Keratinocyte (primary cell): Measurements from ENCODE around the gene DIAPH2. TPM values are rescaled to one million over a fixed set of nuclear protein-coding genes. Genes with fewer than 3 reads are reported as not detected.

Experiments used
- DNase-seq: peaks from one replicate; pipeline ENCODE4 v3.0.0-alpha.2; 2011; ENCODE audit warnings: low read depth, missing footprints, low spot score
- FAIRE-seq: peaks from 2 replicates; lab custom pipeline; 2011; peaks lifted over from hg19 to GRCh38; lab: Jason Lieb, UNC
- H2AFZ ChIP-seq: 2 replicates; pipeline ENCODE4 v1.6.0; 2012; ENCODE audit warnings: low read length, control low read depth, inconsistent platforms; ENCODE audit not compliant: control insufficient read depth
- H3K27ac ChIP-seq: 2 replicates; pipeline ENCODE4 v1.5.1; 2011; ENCODE audit warnings: low read length; ENCODE audit not compliant: control insufficient read depth, insufficient read depth
- H3K27me3 ChIP-seq: 3 replicates; pipeline ENCODE4 v1.6.0; 2011; ENCODE audit warnings: low read length; ENCODE audit not compliant: control insufficient read depth, insufficient read depth; ENCODE audit errors: extremely low read depth
- H3K36me3 ChIP-seq, 2 experiments: 2 replicates in 1 of 2; 3 replicates in 1 of 2; pipeline ENCODE4 v1.5.1; 2011; ENCODE audit warnings: low read length in 2 of 2, mild to moderate bottlenecking in 1 of 2; ENCODE audit not compliant: control insufficient read depth in 2 of 2, insufficient read depth in 2 of 2; ENCODE audit errors: extremely low read depth in 1 of 2
- H3K4me1 ChIP-seq: 3 replicates; pipeline ENCODE4 v1.5.1; 2011; ENCODE audit warnings: low read length; ENCODE audit not compliant: control insufficient read depth, insufficient read depth; ENCODE audit errors: extremely low read depth
- H3K4me2 ChIP-seq: 3 replicates; pipeline ENCODE4 v1.6.0; 2011; ENCODE audit warnings: low read depth, low read length; ENCODE audit not compliant: control insufficient read depth, insufficient read depth; ENCODE audit errors: extremely low read depth
- H3K4me3 ChIP-seq, 3 experiments: fragments of 200-600 bp in 1 of 3; sonication (generic) in 1 of 3; 2 replicates in 2 of 3; 3 replicates in 1 of 3; pipeline ENCODE4 v1.5.1; 2011 to 2016; ENCODE audit warnings: low read length in 3 of 3, mild to moderate bottlenecking in 3 of 3, control low read depth in 2 of 3, inconsistent platforms in 1 of 3, low read depth in 1 of 3, mixed read lengths in 1 of 3, mixed run types in 1 of 3, moderate library complexity in 1 of 3; ENCODE audit not compliant: control insufficient read depth in 2 of 3, insufficient read depth in 2 of 3; ENCODE audit errors: extremely low read depth in 1 of 3
- H3K79me2 ChIP-seq: 2 replicates; pipeline ENCODE4 v1.6.0; 2012; ENCODE audit warnings: low read length; ENCODE audit not compliant: control insufficient read depth, insufficient read depth
- H3K9ac ChIP-seq: 3 replicates; pipeline ENCODE4 v1.6.0; 2011; ENCODE audit warnings: low read length; ENCODE audit not compliant: control insufficient read depth, insufficient read depth; ENCODE audit errors: extremely low read depth
- H3K9me1 ChIP-seq: 3 replicates; pipeline ENCODE4 v1.6.0; 2011; ENCODE audit warnings: low read length; ENCODE audit not compliant: control insufficient read depth, insufficient read depth; ENCODE audit errors: extremely low read depth
- H3K9me3 ChIP-seq: 2 replicates; pipeline ENCODE4 v1.5.1; 2012; ENCODE audit warnings: low read depth, low read length; ENCODE audit not compliant: control insufficient read depth
- H4K20me1 ChIP-seq: 3 replicates; pipeline ENCODE4 v1.6.0; 2011; ENCODE audit warnings: low read length; ENCODE audit not compliant: control insufficient read depth, insufficient read depth; ENCODE audit errors: extremely low read depth
- CTCF ChIP-seq, 3 experiments: IDR thresholded peaks in 1 of 3; conservative IDR thresholded peaks in 1 of 3; optimal IDR thresholded peaks in 1 of 3; 2 replicates in 2 of 3; 3 replicates in 1 of 3; pipeline versions ENCODE3 to v1.5.1; 2011; ENCODE audit warnings: low read length in 3 of 3, mild to moderate bottlenecking in 3 of 3, moderate library complexity in 2 of 3, control low read depth in 1 of 3, inconsistent platforms in 1 of 3; ENCODE audit not compliant: insufficient read depth in 2 of 3; ENCODE audit errors: extremely low read depth in 1 of 3
- EZH2 ChIP-seq: IDR thresholded peaks from one replicate; pipeline ENCODE4 v1.6.1; 2012; ENCODE audit warnings: inconsistent platforms, mild to moderate bottlenecking, low read length, moderate library complexity
- dilution Hi-C: fragments of 300-500 bp; cut with MboI; formaldehyde crosslinking; loops from one replicate; pipeline ENCODE4 v1.7.0; 2020; ENCODE audit warnings: low sequenced_read_pairs; ENCODE audit not compliant: extremely low pct_ligation_motif_present
- polyA plus RNA-seq, 5 experiments: library from polyadenylated mRNA; depleted of rRNA in 3 of 5; stranded (reverse) in 3 of 5; stranded (forward) in 1 of 5; unstranded in 1 of 5; fragments of >200 nt; gene quantifications; 1 replicate in 1 of 5; 2 replicates in 3 of 5; 3 replicates in 1 of 5; pipeline versions ENCODE4 v1.2.1 to v1.2.3, GENCODE V29; 2011 to 2012; ENCODE audit warnings: missing spikeins in 2 of 5, low read depth in 1 of 5, low replicate concordance in 1 of 5

The DIAPH2 gene
- polyA plus RNA-seq, 1 donor (not counting 4 experiments of a cell fraction or from before 2014, with no cell fraction given): 7.4 TPM

GRCh38 chrX:96957718-96958117 is 273.1 kb downstream of the DIAPH2 start:
- no peaks in the 10 kb centered on the region for H3K27me3 ChIP-seq
- no peak overlapping the region for H3K4me2 ChIP-seq
- no peak for DNase-seq
- no peaks in the 10 kb centered on the region for H3K79me2 ChIP-seq
- no peak overlapping the region for H2AFZ ChIP-seq
- H3K36me3 ChIP-seq: no peaks in the 10 kb centered on the region
- no peak overlapping the region for H3K27ac ChIP-seq
- H4K20me1 ChIP-seq: no peaks in the 10 kb centered on the region
- H3K9ac ChIP-seq: no peak overlapping the region
- H3K4me1 ChIP-seq: no peaks in the 10 kb centered on the region
- no peaks in the 10 kb centered on the region for H3K9me1 ChIP-seq
- no peak for FAIRE-seq
- no peak for TF ChIP-seq CTCF (optimal IDR thresholded peaks at IDR 0.05 in 1 of 3, IDR thresholded peaks at IDR 0.05 in 1 of 3, conservative IDR thresholded peaks at IDR 0.05 in 1 of 3; ENCODE audit: extremely low read depth in 1 of 3, insufficient read depth in 2 of 3, low read length in 3 of 3)
- TF ChIP-seq EZH2: no peak
- H3K4me3 ChIP-seq: no peak overlapping the region
- no peaks in the 10 kb centered on the region for H3K9me3 ChIP-seq
- dilution Hi-C loops: no loop called here

- dilution Hi-C loops: no loop called here
- H3K9ac ChIP-seq: no peak overlapping the region
- no peak overlapping the region for H3K27ac ChIP-seq
- no peak overlapping the region for H3K4me3 ChIP-seq
- no peaks in the 10 kb centered on the region for H3K36me3 ChIP-seq
- no peaks in the 10 kb centered on the region for H3K9me1 ChIP-seq
- H2AFZ ChIP-seq: no peak overlapping the region
- H3K9me3 ChIP-seq: no peaks in the 10 kb centered on the region
- no peaks in the 10 kb centered on the region for H4K20me1 ChIP-seq
- no peak overlapping the region for H3K4me2 ChIP-seq
- H3K79me2 ChIP-seq: no peaks in the 10 kb centered on the region
- DNase-seq (no peak), FAIRE-seq (no peak)
- H3K27me3 ChIP-seq: no peaks in the 10 kb centered on the region
- no peak for TF ChIP-seq EZH2
- no peak for TF ChIP-seq CTCF (optimal IDR thresholded peaks at IDR 0.05 in 1 of 3, IDR thresholded peaks at IDR 0.05 in 1 of 3, conservative IDR thresholded peaks at IDR 0.05 in 1 of 3; ENCODE audit: extremely low read depth in 1 of 3, insufficient read depth in 2 of 3, low read length in 3 of 3)
- H3K4me1 ChIP-seq: no peaks in the 10 kb centered on the region
Observed at GRCh38 chrX:96971812-96972211, 287.2 kb downstream of the DIAPH2 start.
